HG03135 (cell line): ENCODE data around the gene RDH14.
A peak's percentile ranks its signal among the peaks of the same experiment; 100 is the strongest.

ENCODE experiments used
- ATAC-seq: cut with Tn5 transposase; IDR thresholded peaks from one replicate; pipeline ENCODE4 v1.9.1; 2021; ENCODE audit warnings: mild to moderate bottlenecking, moderate library complexity; ENCODE audit not compliant: unreplicated experiment

The RDH14 gene, protein sequence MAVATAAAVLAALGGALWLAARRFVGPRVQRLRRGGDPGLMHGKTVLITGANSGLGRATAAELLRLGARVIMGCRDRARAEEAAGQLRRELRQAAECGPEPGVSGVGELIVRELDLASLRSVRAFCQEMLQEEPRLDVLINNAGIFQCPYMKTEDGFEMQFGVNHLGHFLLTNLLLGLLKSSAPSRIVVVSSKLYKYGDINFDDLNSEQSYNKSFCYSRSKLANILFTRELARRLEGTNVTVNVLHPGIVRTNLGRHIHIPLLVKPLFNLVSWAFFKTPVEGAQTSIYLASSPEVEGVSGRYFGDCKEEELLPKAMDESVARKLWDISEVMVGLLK

DNA sequence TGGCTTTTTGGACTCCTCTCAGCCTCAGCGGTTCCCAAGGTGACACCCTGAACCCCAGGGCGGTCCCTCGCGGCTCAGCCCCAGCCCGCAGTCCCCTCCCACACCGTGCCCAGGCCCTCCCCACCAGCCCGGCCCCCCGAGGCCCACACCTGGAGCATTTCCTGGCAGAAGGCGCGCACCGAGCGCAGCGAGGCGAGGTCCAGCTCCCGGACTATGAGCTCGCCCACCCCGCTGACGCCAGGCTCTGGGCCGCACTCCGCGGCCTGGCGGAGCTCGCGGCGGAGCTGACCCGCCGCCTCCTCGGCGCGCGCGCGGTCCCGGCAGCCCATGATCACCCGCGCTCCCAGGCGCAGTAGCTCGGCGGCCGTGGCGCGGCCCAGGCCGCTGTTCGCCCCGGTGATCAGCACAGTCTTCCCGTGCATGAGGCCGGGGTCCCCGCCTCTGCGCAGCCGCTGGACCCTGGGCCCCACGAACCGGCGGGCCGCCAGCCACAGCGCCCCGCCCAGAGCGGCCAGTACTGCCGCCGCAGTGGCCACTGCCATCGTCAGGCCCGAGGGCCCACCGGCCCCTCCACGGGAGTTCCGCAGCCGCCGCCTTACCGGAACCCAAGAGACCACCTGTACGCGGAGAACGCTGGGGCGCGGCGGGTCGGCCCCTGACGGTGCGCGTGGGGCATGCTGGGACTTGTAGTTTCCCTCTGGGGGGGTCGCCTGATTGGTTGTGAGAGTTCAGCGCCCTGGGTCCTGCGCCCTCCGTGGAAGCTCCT, at the start of gene RDH14:
RDH14 (minus strand) TSS at position 623 of the 766 bp plus-strand sequence; CDS start at position 542, 81 bp downstream.
- ATAC-seq: peak; percentile 96

DNA sequence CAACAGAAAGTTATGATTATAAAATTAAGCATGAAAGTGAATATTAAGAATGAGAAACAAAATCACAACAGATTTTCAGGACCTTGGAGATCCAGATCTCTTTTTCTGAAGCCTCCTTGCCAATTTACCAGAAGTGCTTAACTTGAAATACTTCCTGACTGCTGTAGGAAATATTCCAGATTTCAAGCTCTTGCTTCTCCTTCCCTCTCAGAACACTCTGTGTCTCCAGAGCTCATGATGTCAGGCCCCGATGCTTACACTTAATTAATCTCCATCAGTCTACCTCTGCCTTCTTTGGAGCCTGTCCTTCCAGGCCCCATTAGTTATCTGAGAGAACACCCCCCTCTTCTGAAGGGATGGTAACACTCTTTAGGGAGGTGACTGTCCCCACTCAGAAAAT, 49.6 kb upstream of the RDH14 start:
- ATAC-seq: no peak

DNA sequence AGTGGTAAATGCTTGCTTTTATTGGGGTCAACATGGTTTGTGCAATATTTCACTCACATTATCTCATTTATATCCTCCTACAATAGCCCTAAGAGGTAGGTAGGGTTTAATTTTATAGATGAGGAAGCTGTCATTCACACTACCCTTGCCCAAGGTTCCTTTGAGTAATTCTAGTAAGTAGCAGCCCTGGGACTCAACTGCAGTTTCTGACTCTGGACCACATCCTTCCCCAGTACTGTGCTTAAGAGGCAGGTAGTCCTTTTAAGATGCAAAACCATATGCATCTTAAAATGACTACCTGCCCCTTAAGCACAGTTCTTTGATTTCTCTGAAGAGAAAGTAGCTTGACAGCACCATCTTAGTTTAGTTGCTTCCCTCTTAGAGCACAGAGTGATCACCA, 44.7 kb upstream of the RDH14 start:
- peak; percentile 60 for ATAC-seq

DNA sequence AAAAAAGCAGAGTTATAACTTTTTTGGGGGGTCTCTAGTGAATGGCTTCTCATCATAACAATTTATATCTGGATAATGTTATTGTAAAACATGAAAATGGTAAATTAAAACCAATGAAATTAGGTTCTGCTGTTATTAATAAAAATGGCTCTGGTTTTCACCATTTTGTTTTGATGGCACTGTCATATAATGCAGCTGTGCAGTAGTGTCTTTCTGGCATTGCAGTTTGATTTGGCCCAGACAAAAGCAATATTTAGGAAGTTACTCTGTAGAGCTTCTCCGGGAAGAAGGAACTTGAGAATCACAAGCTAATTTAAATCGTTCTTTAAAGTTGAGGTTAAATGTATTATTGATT, 44.1 kb upstream of the RDH14 start:
- no peak for ATAC-seq

DNA sequence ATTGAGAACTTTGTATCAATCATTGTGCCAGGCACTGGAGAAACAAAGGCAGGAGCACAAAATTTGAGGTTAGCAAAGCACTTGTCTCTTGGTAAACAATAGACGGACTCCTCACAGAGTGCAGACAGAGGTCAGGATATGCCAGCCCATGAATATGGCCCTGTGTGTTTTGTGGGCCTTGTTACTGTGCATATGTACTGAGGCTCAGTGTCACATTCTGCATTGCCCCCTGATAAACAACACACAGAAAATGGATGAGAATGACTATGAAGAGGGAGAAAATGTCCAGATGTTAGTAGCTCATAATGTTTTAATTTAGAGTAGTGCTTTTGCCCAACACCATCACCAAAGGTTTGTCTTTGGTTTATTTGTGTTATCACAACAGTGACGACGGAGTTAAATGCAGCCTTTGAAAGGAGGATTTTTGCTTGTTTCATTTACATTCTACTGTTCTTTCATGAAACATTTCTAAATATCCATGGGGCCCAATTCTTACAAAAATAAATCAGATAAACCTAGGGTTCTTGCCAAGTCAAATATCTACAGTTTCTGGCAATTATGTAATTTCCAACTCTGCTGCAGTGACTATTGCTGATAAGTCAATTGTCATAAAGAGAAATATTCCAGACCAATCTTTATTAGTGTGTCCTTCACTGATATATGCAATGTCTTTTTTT, 43.5 kb upstream of the RDH14 start:
- no peak for ATAC-seq

DNA sequence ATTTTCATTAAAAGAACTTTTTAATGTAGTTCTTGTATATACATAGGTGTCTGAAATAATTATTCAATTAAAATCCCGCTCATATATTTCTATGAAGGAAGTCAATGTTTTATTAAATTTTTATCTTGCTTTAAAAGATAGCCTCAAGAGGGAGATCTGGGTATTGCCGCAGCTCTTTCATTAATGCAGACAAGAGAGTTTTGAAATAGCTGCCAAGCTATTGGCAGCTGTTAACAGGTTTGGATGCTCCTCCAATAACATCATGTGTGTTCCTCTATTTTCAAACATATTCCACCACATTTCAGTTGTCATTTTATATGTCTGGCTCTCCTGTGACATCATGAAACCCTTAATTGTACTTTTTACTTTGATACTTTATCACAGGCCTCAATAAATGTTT, 41.8 kb upstream of the RDH14 start:
- ATAC-seq: no peak

DNA sequence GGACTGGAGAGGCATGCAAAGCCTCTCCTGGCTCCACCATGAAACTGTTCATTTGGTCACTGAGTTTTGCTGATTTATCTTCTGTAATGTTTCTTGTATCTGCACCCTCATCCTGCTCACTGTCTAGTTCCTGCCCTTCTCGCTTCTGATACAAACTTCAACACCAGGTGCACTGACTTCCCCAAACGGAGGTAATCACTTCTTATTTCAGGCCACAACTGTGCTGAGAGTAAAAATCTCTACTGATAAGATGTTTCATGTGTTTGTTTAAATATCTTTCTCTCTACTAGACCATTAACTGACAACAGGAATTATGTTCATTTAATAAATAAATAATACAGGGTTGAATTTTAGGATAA, 39.8 kb upstream of the RDH14 start:
- ATAC-seq: no peak

DNA sequence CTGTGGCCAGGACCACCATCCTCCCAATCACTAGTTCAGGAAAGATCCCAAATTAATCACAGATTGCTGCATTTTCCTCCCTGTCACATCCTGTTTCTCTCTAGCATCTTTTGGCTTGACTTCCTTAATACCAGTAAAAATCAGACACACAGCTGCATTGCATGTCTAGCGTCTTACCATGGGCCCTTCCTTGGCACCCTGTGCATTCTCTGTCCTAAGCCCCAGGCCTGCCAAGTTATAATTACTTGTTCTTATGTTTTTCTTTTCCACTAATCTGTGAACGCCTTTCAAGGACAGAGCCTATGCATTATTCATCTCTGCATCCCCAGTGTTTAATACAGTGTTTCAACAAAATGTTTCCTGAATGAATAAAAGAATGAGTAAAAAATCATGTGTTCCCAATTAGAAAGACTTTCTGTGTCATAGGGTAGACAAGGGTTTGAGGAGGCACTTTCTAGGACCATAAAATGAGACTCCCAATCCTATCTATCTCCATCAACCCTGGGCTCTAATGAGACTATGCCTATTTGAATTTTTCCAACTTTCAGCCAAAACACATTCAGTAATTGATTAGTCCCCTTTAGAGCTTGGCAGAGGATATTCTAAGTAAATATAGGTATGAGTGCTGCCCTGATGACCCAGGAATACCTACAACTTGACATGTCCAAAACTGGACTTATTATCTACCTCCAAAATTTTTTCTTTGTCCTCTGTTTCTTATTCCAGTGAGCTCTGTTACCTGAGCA, 39.2 kb upstream of the RDH14 start:
- ATAC-seq: no peak

DNA sequence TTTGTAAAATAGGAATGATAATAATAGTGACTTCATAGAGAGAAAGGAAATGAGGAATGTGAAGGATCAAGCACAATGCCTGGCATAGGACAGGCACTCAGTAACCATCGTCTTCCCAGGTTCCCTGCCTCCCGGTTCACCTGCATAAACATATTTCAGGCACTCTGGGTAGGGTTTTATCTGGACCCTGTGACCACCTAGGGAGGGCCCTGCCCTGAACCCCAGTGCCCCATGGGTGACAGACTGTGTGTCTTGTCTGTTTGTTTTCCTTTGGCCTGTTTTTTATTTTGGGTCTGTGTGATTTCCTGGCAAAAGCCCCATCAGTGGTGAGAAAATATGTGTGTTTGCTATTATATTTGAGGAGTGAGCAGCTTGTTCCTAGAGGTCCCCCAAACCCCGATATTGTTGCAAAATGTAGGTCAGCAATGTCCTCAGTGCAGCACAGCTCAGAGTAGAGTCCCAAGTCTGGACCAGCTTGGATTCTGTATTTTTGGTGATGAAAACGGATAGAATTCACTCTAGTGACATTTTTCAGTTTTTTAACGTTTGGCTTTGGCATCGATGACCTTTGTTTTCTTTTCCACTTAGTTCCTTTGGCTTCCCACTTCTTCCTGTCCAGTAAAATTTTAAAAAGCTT, 38.5 kb upstream of the RDH14 start:
- no peak for ATAC-seq

DNA sequence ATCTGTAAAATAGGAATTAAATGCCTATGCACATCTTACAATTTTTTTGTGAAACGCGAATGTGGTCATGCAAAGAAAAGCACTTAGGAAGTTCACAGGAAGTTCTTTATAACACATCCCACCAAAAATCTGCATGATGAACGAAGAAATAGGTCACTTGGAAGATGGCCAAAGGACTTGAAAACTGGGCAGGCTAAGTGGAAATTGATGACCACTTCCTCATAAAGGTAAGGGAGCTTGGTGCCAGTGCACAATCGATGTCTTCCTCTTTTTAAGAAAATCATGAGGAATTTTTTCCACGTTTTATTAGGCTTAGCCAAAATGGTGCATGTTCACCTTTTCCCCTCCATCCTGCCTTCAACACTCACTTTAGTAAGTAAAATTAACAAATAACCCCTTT, 37.2 kb upstream of the RDH14 start:
- ATAC-seq: no peak

DNA sequence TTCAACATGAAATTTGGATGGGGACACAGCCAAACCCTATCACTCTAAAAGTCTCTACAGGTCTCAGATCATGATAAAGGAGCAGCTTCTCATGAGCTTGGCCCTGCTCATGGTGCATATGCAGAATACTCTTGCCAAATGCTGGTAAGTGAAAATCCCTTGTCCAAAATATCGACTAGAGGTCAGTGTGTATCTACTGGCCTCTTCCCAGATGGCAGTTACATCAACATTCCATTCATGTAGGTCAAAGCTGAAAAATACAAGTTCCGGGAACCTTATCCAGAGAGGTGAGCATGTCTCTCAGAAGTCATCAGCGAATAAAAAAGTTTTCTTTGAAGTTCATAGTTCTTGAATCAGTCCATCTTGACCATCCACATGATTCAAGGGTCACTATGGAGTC, 36.5 kb upstream of the RDH14 start:
- ATAC-seq: no peak

DNA sequence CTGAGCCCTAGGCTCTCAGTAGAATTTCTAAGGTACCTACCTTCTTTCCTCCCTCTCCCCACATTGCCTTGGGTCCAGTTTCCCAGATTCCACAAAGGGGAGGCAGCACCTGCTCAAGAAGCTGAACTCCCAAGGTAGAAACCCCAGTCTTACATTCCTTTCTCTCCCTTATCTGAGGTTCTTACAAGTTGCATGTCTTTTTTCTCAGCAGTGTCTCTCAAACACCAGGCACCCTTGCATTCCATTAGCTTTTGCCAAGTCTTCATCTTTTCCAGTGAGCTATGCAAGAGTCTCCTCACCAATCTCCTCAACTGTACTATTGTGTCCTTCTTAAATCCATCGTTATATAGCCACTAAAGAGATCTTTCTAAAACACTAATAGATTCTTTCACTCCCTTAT, 33.0 kb upstream of the RDH14 start:
- ATAC-seq: no peak

DNA sequence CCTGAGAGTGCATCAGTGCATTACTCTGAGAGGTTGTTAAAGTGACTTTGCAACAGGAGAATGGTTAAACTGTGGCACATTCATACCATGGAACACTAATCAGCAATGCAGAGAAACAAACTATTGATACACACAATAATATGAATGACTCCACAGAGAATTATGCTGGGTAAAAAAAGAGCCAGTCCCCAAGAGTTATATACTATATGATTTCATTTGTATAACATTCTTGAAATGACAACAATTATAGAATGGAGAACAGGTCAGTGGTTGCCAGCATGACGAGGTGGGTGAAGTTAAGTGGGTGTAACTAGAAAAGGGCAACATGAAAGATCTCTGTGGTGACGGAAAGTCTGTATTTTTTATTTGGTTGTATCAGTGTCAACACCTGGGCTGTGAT, 31.9 kb upstream of the RDH14 start:
- ATAC-seq: no peak

DNA sequence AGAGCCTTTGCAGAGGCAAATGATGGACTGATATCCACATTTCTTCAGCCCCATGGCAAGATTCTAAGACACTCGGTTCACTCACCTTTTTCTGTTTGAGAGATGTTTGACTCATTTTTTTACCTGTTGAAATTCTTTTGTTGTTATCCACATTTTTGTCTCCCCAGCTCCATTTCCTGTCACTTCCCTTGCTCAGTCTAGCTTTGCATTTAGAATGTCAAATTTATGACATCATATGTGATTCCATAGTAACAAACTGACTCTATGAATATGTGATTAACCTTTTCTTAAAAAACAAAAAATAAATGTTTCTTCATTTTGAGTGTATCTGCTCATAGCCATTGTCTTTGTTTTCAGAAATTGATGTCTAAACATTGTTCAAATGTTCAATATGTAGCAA, 28.9 kb upstream of the RDH14 start, which contains the start of gene NT5C1B:
NT5C1B (minus strand) TSS at position 216 of the 400 bp plus-strand sequence; CDS start at position 115, 101 bp downstream.
- ATAC-seq: no peak

DNA sequence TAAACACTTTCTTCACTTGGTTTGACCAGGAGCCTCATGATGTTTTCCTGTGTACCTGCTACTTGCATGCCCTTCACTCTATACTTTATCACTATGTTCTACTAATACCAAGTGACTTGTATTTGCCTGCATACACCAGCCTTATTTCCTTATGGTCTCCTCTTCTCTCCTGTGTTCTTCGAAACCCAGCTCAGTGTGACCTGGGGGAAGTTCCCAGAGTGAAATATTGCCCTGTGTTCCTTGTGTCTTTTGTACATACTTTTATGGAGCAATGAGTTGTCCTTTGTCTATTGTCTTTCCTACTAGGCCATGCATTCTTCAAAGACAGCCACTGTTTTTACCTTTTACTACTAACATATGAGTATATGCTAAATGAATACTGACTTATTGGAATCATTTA, 28.3 kb upstream of the RDH14 start:
- no peak for ATAC-seq

DNA sequence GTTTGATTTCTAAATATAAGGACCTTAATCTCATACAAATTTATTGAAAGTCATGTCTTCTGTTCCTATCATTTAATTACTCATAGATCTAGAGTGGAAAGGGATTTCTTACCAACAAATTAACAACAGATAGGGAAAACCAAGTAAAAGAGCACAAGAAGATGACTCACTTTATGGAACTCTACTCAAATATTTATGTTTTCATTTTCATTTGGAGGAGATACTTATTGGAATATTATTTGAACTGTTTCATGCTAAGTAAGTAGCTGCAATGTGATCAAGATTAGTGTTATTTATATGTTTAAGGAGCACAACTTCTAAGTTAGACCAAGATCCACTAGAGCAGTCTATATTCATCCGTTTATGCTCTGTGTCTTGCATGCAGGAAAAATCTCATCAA, 27.6 kb upstream of the RDH14 start:
- ATAC-seq: no peak

DNA sequence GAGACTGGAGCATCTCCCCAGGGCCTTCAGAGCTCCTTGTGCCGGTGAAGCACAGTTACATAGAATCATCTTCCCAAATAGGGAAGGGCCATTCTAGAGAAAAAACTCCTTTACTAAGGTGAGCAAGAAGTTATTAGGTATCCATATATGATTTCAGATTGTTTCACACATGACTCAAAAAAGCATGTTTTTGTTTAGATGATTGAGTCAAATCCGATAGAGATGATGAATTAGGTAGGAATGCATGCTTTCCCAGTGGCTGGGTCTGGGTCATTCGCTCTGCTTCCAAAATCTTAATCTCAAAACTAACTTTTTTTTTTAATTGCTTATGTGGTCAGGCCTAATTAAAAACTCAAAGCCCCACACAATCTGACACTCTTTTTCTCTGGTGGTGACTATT, 25.1 kb upstream of the RDH14 start:
- ATAC-seq: no peak

DNA sequence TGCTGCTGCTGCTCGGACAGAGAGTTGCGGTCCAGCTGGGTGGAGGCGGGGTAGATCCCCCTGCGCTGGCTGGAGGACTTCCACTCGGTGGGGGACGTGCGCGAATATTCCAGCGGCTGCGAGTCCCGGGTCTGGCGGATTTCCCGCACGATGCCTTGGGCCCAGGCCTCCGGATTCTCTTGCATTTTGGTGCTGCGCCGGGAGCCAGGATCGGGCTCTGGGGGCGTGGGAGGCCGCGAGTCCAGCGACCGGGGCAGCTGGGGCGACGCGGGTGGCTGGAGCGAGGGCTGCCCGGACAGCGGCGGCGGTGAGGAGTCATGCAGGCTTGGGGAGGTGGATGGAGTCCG, 24.1 kb upstream of the RDH14 start:
- no peak for ATAC-seq

DNA sequence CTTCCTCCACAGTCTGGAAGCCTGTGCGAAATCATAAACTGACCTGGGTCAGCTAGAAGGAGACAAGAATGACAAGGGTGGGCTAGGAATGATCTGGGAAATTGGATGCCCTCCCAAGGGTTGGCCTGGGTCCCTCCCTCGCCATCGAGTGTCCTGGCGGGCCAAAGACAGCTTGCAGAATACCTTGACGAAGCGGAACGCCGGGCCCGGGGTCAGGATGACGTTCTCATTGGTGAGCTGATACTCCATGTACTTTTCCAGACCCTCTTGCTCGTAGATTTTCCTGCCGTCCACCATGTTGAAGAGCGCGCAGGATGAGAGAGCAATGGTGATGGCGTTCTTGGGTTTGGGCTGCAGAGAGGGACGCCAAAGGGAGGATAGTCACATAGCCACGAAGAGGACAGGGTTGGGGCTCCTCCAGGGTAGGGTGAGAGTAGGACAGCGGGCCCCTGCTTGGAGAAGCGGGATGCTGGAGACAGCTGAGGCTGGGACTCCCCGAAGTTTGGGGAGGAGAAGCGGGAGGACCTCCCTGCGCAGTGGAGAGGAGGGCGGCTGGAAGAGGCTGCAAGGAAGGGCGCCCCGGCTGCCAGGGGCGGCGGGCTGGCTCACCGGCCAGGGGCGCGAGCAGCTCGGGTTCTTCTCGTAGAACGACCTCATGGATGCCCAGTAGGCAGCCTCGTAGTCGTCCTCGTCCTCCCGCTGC, 23.6 kb upstream of the RDH14 start:
- no peak for ATAC-seq

DNA sequence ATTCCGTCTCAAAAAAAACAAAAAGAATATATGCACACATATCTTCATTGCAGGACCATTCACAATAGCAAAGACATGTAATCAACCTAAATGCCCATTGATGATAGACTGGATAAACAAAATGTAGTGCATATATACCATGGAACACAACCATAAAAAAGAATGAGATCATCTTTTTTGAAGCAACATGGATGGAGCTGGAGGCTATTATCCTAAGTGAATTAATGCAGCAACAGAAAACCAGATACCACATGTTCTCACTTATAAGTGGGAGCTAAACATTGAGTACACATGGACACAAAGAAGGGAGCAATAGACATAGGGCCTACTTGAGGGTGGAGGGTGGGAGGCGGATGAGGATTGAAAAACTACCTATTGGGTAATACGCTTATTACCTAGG, 20.2 kb upstream of the RDH14 start:
- ATAC-seq: no peak
